Choroid plexus epithelial cell (primary cell): ENCODE data around the gene TTC39C.

Experiments
- DNase-seq: peaks from one replicate; pipeline ENCODE4 v3.0.0-alpha.2; 2010; ENCODE audit warnings: low read depth
- H3K4me3 ChIP-seq: 2 replicates; pipeline ENCODE4 v1.5.1; 2011; ENCODE audit warnings: low read depth, mild to moderate bottlenecking, control low read depth, low read length, moderate library complexity
- CTCF ChIP-seq: conservative IDR thresholded peaks from 2 replicates; pipeline ENCODE4 v1.5.1; 2011; ENCODE audit warnings: low read depth, mild to moderate bottlenecking, control low read depth, inconsistent platforms, low read length, moderate library complexity

TTC39C gene

GRCh38 chr18:23970161-23971096, 44.1 kb upstream of the TTC39C start:
- no peak for TF ChIP-seq CTCF
- DNase-seq, result no peak
- no peak overlapping the region for H3K4me3 ChIP-seq

- H3K4me3 ChIP-seq, result no peak overlapping the region
- TF ChIP-seq CTCF, result no peak
- no peak for DNase-seq
Measured at GRCh38 chr18:23971097-23971440, 43.5 kb upstream of the TTC39C start.

- no peak overlapping the region for H3K4me3 ChIP-seq
- no peak for TF ChIP-seq CTCF
- DNase-seq, result no peak
Measured at GRCh38 chr18:23971666-23972230, 42.8 kb upstream of the TTC39C start.

- DNase-seq, result no peak
- TF ChIP-seq CTCF, result no peak
- H3K4me3 ChIP-seq, result no peak overlapping the region
Measured at GRCh38 chr18:23972453-23972852, 42.1 kb upstream of the TTC39C start.

GRCh38 chr18:23977103-23977502, 37.5 kb upstream of the TTC39C start:
- H3K4me3 ChIP-seq, result no peak overlapping the region
- no peak for TF ChIP-seq CTCF
- DNase-seq, result no peak

GRCh38 chr18:23977719-23978483, 36.7 kb upstream of the TTC39C start:
- DNase-seq, result no peak
- no peak for TF ChIP-seq CTCF
- H3K4me3 ChIP-seq, result no peak overlapping the region
